Measurements from ENCODE around the gene SAMD1. TPM values are rescaled to one million over a fixed set of nuclear protein-coding genes. Genes with fewer than 3 reads are reported as not detected.

SAMD1 gene
- total RNA-seq, 1 donor from 2014 or later: 51.1 TPM

- intact Hi-C loops (cut with DNase I): no loop called here
- ATAC-seq (ENCODE audit: poor library complexity) (no peak), DNase-seq (no peak)
These were observed 4.3 kb upstream of the SAMD1 start for GRCh38 chr19:14094854-14095253.

- ATAC-seq (ENCODE audit: poor library complexity) (no peak), DNase-seq (no peak)
- intact Hi-C loops (cut with DNase I): no loop called here
These were observed 2.7 kb upstream of the SAMD1 start for GRCh38 chr19:14093117-14093823.

GRCh38 chr19:14091813-14092462, 1.4 kb upstream of the SAMD1 start:
- DNase-seq (peak; percentile 51), ATAC-seq (ENCODE audit: poor library complexity) (no peak)
- intact Hi-C loops (cut with DNase I): no loop called here

- intact Hi-C loops (cut with DNase I): no loop called here
- ATAC-seq (ENCODE audit: poor library complexity): peak; percentile 87
- no peak for DNase-seq
These were observed 696 bp upstream of the SAMD1 start for GRCh38 chr19:14091081-14091812.

- peak; percentile 76 for DNase-seq
- intact Hi-C loops (cut with DNase I): no loop called here
- ATAC-seq (ENCODE audit: poor library complexity): peak; percentile 8
These were observed 666 bp downstream of the SAMD1 start for GRCh38 chr19:14089662-14090508.

GRCh38 chr19:14089412-14089661, 1.2 kb downstream of the SAMD1 start:
- ATAC-seq (ENCODE audit: poor library complexity) (no peak), DNase-seq (no peak)
- intact Hi-C loops (cut with DNase I): no loop called here

GRCh38 chr19:14088634-14089411, 1.7 kb downstream of the SAMD1 start:
- intact Hi-C loops (cut with DNase I): no loop called here
- no peak for DNase-seq
- ATAC-seq (ENCODE audit: poor library complexity): no peak

- DNase-seq (no peak), ATAC-seq (ENCODE audit: poor library complexity) (no peak)
- intact Hi-C loops (cut with DNase I): no loop called here
These were observed 4.5 kb downstream of the SAMD1 start for GRCh38 chr19:14086098-14086497.

GRCh38 chr19:14085309-14085995, 5.1 kb downstream of the SAMD1 start, which contains the start of gene C19orf67:
TSS of gene C19orf67 (minus strand) at chr19:14085783. CDS start at chr19:14085627, 156 bp downstream.
- ATAC-seq (ENCODE audit: poor library complexity) (no peak), DNase-seq (no peak)
- intact Hi-C loops (cut with DNase I): no loop called here

GRCh38 chr19:14082675-14082960, 7.9 kb downstream of the SAMD1 start:
- intact Hi-C loops (cut with DNase I): no loop called here

GRCh38 chr19:14081797-14082674, 8.5 kb downstream of the SAMD1 start:
- ATAC-seq (ENCODE audit: poor library complexity) (no peak), DNase-seq (no peak)
- intact Hi-C loops (cut with DNase I): no loop called here

More at GRCh38 chr19:14082675-14082960, 7.9 kb downstream of the SAMD1 start:
- DNase-seq: no peak
- ATAC-seq (ENCODE audit: poor library complexity): no peak

GRCh38 chr19:14080887-14081796, 9.4 kb downstream of the SAMD1 start:
- intact Hi-C loops (cut with DNase I): no loop called here
- DNase-seq (peak; percentile 99), ATAC-seq (ENCODE audit: poor library complexity) (peak; percentile 95)

GRCh38 chr19:14078411-14078810, 12.1 kb downstream of the SAMD1 start:
- ATAC-seq (ENCODE audit: poor library complexity): no peak
- intact Hi-C loops (cut with DNase I): loop anchor here (10.0 kb wide), 1 partner anchor 56 kb away; the partner anchor contains the start of gene ASF1B

GRCh38 chr19:14073925-14074838, 16.4 kb downstream of the SAMD1 start:
- DNase-seq (peak; percentile 50), ATAC-seq (ENCODE audit: poor library complexity) (peak; percentile 3)
- intact Hi-C loops (cut with DNase I): loop anchor here (5.0 to 10.0 kb wide), 2 partner anchors 61 to 192 kb away; partner anchors contain the start of gene ASF1B

More at GRCh38 chr19:14078411-14078810, 12.1 kb downstream of the SAMD1 start:
- no peak for DNase-seq
